HG03442 (cell line): ENCODE measurements around the gene SLC16A3.

Source experiments
- ATAC-seq: cut with Tn5 transposase; IDR thresholded peaks from one replicate; pipeline ENCODE4 v1.9.1; 2021; ENCODE audit warnings: mild to moderate bottlenecking, moderate library complexity; ENCODE audit not compliant: unreplicated experiment

The SLC16A3 gene

DNA sequence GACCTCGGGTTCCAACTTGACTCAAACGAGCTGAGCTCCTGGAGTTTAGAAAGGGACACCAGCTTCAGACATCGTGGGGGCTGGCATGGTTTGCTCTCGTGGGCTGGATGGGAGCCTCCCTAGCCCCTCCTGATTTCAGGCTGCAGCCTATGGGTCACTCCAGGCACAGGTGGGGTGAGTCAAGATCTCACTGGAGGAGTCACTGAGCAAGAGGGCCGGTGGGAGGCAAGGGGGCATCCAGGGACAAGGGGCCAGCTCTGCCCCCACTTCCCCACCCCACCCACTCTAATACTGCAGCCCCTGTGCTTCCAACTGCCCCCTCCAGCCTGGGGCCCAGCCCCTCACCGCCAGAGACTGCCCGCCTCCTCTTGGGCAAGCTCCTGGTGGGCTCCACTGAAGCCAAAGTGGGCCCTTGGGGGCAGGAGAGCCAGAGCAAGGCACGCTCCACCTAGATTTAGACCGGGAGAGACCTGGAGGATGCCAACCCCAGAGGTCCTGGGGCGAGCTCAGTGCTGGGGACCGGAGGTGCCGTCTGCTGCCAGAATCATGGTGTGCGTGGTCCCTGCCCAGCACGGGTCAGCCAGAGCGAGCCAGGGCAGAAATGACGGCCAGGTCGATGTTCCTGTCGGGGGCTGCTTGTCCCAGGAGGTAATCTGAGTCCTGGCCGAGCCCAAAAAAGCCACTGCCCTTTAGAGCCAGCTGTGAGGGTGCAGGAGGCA, 6.4 kb downstream of the SLC16A3 start:
- ATAC-seq: no peak

DNA sequence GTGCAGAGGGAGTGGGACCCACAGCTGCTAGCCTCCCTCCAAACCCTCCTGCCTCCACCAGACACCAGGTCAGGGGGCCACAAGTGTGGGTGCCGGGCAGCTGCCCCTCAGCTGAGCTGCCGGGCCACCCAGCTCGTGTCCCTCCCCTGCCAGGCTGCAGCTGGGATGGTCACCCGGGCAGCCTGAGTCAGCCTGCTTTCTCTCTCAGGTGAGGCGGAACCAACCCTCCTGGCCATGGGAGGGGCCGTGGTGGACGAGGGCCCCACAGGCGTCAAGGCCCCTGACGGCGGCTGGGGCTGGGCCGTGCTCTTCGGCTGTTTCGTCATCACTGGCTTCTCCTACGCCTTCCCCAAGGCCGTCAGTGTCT, 6.9 kb downstream of the SLC16A3 start:
- no peak for ATAC-seq

DNA sequence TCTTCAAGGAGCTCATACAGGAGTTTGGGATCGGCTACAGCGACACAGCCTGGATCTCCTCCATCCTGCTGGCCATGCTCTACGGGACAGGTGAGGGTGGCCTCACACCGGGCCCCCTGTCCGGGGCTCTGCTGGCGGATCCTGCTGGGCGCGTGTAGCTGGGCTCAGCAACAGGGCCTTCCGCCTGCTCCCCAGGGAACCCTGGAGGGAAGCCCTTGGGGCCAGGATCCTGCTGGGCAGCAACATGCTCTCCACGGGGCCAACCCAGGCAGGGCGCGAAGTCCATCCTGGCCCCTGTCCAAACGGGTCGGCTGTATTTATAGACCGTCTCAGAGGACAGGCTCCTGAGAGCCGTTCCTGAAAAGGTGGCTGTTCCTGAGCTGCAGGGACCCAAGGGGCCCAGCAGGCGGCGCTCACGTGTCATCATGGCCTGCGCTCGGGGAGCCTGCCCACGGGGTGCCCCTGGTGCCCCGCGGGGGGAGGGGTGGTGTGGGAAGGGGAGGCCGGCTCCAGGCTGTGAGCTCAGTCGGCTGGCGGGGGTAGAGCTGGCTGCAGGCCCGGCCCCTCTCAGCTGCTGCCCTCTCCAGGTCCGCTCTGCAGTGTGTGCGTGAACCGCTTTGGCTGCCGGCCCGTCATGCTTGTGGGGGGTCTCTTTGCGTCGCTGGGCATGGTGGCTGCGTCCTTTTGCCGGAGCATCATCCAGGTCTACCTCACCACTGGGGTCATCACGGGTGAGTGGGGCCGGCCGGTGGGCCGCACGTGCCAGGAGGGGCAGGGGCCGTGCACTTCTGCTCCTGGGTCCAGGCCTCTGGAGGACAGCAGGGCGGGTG, 7.5 kb downstream of the SLC16A3 start:
- ATAC-seq: no peak

DNA sequence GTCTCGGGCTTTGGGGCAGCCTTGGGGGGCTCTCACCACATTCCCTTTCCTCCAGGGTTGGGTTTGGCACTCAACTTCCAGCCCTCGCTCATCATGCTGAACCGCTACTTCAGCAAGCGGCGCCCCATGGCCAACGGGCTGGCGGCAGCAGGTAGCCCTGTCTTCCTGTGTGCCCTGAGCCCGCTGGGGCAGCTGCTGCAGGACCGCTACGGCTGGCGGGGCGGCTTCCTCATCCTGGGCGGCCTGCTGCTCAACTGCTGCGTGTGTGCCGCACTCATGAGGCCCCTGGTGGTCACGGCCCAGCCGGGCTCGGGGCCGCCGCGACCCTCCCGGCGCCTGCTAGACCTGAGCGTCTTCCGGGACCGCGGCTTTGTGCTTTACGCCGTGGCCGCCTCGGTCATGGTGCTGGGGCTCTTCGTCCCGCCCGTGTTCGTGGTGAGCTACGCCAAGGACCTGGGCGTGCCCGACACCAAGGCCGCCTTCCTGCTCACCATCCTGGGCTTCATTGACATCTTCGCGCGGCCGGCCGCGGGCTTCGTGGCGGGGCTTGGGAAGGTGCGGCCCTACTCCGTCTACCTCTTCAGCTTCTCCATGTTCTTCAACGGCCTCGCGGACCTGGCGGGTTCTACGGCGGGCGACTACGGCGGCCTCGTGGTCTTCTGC, 8.4 kb downstream of the SLC16A3 start:
- ATAC-seq: no peak

DNA sequence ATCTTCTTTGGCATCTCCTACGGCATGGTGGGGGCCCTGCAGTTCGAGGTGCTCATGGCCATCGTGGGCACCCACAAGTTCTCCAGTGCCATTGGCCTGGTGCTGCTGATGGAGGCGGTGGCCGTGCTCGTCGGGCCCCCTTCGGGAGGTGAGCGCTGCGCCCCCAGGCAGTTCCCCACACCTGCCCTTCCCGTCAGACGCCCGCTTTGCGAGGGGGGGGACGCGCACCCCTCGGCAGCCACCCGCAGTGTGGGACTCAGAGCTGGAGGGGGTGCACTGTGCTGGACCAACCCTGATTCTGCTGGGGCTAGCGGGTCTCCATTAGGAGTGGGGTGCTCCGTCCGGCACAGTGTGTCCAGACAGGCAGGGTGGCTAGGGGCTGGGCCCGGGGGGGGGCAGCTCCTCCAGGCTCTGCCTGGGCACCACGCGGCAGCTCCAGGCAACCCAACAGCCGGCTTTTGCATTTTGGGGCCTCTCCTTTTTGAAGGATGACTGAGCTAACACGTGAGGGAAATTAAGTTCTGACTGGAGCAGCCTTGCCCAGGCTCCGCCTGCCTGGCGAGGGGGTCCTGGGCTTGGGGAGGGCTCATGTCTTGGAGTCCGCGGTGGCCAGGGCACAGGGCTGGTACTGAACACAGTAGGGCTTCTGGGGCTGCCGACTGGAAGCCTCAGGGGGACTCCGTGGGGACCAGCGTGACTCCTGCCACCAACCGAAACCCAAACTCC, 9.1 kb downstream of the SLC16A3 start:
- ATAC-seq: no peak

DNA sequence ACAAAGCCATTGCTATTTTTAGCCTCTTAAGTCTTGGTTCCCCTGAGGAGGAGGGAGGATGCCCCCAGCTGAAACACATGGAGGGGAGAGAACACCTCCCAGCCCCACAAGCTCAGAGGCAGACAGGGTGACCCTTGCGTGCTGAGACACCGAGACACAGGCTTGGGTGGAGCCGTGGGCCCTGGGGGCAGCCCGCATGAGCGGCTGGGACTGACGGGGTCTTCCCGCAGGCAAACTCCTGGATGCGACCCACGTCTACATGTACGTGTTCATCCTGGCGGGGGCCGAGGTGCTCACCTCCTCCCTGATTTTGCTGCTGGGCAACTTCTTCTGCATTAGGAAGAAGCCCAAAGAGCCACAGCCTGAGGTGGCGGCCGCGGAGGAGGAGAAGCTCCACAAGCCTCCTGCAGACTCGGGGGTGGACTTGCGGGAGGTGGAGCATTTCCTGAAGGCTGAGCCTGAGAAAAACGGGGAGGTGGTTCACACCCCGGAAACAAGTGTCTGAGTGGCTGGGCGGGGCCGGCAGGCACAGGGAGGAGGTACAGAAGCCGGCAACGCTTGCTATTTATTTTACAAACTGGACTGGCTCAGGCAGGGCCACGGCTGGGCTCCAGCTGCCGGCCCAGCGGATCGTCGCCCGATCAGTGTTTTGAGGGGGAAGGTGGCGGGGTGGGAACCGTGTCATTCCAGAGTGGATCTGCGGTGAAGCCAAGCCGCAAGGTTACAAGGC, 9.8 kb downstream of the SLC16A3 start:
- ATAC-seq: no peak

DNA sequence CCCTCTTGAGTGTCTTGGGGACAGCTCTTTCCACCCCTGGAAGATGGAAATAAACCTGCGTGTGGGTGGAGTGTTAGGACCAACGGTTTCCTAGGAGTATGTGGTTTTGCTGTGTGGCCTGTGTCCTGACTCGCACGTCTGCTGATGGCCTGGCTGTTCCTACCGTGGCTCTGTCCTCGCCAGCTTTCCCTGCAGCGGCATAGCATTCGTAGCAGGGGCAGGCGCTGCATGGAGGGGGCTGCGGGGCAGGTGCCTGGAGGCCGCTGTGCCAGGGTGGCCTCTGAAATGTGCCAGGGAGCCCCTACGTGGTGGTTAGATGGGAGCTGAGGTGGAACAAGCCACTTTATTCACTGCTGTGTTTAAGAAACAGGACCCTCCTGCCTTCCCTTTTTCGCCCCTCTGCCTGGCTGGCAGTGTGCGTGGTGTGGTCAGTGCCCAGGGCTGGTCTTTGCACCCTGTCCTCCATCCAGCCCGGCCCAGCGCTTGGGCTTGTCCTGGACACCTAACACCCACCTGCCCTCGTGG, 10.6 kb downstream of the SLC16A3 start:
- ATAC-seq: no peak

DNA sequence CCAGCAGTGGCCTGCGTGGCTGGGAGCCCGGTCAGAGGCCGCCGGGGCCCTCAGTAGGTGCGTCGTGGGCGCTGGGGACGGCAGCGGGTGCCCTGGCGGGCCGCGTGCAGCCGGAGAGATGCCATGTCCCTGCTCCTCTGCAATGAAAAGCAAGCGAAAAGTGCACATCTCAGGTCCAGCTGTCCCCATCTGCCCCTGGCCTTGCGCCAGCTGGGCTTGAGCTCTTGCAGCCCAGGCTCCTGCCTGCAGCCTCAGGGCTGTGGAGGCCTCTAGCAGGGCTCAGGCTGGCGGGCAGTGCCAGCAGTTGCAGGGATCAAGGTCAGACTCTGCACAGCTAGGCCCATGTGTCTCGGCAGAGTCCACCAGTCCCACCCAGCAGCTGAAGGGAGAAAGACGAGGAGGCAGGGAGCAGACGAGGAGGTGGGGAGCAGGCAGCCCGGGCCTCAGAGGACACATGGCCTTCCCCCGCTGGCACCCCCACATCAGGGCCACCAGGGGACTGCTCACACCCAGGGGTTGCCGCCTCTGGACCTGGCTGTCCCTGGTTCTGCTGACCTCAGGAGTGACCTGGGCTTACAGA, 11.2 kb downstream of the SLC16A3 start:
- no peak for ATAC-seq

DNA sequence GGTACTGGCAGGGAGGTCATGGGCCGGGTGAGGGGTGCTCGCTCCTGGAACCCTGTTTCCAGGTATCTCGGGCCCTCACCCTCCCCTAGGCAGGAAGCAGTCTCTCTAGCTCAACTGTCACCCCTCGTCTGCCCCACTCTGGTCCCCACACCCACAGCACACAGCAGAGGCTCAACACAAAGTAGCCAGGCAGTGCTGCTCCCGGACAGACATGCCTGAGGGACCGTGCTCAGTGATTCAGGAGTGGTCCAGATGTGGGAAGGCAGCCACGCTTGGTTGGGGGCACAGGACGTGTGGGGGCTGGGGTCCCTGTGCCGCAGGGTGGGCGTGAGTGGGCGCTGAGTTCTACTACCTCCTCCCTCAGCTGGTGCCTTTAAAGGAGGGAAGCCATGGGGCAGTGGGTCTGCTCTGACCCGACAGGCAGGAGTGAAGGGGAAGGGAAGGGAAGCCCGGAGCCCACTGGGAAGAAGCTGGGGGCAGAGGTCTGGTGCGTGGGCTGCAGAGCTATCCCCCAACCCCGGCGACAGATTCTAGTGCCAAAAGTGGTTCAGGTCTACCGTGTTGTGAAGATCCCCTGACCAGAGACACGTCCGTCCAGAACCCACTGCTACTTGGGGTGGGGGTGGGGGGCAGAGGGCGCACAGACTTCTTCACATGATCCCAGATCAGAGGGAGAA, 11.8 kb downstream of the SLC16A3 start:
- ATAC-seq: no peak

DNA sequence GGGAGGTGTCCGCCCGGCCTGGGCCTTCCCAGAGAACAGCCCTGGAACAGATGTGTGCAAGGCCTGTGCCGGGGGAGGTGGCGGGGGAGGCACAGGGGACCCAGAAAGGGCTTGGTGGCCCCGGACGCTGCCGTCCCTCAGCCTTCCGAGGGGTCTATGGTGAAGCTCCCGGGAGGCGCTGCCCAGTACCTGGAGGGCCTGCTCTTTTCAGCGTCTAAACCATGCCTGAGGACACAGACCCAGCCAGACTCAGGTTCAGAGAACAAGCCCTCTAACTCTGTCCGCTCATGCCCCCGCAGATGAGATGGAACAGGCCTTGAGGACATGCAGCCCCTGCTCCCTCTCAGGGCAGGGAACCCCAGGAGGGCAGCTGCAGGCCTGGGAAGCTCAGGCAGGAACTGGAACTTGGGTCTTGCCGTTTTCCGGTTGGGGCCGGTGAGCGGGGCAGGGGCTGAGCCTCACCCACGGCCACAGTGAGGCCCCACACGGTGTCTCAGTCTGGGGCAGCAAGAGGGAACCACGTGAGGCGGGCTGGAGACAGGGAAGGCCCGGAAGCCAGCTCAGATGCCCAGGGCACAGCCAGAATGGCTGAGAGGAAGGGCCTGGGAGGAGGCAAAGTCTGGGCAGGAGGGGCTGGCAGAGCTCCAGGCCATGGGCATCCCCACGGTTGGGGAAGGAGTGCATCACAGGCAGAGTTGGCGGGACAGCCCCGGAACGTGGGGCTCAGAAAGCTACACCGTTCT, 12.5 kb downstream of the SLC16A3 start:
- ATAC-seq: no peak

DNA sequence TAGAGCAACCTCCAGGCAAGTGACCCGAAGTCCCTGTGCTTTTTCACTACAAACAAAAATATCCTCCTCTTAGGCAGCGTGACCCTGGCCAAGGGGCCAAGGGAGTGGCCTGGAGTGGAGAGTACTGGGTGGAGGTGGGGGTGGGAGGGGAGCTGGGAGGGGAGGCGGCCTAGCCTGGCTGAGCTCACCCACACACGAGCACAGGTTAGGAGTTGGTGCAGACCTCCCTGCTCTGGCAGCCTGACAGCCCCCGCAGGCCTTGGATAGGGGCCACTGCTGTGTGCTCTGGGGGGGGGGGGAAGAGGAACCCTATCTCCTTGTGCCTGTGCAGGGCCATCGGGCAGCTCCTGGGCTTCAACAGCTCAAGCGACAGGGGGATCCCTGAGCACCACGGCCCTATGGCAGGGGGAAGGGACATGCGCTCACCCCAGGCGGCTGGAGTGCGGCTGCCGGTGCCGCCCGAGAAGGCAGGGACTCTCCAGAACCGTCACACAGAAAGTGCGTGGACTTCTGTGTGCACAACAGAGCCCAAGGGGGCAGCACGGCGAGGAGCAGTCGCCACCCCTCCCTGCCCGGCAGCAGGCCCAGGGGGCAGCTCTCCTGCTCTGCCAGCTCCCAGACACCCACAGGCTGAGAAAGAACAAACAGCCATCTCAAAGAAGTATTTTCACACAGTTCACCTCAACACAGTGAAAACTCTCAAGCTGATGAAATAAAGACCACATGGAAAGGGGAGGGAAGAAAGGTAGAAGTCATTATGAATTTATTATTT, 13.3 kb downstream of the SLC16A3 start:
- no peak for ATAC-seq

DNA sequence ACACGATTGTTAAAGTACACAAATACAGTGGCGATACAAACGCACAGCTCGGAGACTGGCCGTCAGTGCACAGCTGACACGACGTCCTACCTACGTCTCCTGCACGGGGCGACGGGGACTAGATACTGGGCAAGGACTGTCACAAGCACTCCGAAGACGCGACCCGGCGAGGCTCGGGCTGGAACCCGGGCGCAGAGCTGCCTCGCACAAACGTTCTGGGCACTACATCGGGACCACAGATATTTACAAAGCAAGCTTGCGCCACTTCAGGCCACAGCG, 13.8 kb downstream of the SLC16A3 start:
- no peak for ATAC-seq

DNA sequence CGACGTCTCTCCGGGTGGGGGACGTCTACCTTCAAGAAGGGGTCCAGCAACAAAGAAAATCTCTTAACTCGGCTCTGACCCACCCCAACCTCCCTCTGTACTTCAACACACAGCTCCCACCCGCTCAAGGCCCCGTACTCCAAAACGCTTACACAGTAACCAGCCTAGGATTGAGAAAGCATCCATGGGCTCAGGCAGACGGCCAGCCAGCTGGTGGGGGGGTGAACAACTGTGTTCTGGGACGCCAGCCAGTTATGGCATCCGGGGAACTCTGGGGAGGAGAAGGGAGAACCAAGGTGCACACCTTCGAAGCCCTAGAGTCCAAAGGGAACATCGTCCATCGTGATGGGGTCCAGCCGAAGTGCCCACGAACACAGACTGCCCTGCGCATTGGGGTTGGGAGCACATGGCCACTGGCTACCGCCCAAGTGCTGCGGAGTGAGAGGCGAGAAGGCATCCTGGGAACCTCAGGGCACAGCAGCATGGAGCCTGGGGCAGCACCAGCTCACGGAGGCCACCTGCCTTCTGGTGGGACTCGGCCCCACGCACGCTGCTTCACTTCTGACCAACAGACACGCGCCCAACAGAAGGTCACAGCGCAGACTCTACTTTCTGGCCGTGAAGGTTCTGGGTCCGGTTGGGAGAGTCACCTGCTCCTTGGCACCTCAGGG, 14.3 kb downstream of the SLC16A3 start:
- no peak for ATAC-seq

DNA sequence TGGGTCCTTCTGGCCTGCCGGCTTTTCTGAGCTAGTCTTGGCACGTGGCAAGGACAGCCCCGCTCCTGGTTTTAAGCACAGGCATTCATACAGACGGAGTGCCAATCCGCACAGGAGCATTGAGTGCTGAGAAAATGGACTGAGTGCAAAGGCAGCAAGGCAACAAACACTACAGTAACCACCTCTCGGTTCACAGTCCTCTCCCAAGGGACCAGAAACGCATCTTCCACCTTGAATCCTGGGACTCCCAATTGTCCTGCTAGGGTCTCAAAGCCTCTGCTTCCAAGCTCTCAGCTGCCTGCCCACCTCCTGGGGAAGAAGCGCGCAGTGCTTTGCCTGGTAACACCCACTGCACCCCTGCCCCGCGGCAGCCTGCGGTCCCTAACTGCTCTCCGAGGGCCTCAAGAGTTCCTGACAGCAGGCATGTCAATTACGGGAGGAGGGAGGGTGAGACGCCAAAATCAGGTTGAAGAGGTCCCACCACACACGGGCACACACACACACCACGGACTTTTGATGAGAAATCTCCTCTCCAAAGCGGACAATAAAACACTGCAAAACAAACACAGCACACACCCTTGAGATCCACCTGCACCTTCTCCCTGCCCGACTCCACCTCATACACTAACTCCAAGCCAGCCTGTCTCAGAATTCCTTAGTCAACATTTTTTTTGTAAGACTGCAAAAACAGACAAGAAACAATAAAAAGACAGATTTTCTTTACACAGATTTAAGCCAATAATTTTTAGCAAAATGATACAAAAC, 15.0 kb downstream of the SLC16A3 start:
- no peak for ATAC-seq

DNA sequence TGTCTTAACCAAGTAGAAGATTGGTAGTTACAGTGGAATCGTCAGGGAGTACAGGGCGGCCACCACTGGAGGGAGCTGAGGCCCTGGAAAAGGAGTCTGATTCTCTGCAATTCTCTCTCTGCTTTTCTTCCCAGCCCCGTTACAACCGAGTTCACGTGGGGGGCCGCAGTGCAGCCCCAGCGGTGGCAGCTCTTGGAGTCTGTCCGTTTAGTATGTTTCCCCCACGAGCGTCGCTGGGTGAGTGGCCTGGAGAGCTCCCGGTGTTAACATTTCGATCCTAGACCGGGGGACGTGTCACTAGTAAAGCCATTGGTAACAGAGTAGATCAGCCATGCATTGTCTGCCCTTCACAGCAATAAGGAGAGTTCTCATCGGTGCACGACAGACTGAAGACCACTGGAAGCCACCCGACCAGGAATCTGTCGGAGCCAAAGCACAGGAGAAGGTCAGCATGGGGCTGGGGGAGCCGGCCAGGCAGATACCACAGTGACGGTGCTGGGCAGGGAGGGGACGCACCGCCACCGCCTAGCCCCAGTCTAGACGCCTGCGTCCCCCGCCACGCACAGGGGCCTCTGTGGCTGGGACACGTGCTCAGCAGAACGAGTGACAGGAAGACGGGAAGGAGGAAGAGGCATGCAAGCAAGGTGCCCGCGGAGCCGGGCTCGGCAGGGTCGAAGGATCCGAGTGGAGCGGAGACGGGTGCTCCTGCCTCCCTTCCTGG, 15.7 kb downstream of the SLC16A3 start:
- no peak for ATAC-seq
